Endometrial microvascular endothelial cells (primary cell): ENCODE measurements around the gene MYH9. TPM values are rescaled to one million over a fixed set of nuclear protein-coding genes. Genes with fewer than 3 reads are reported as not detected.

Experiments used
- in situ Hi-C: cut with HindIII; loops from 2 replicates; pipeline ENCODE4 v1.10.0; 2017; ENCODE audit warnings: low sequenced_read_pairs, low pct_unique_long_range_greater_than_20kb; ENCODE audit errors: inconsistent ontology term
- total RNA-seq: library from RNA; depleted of rRNA; stranded (reverse); fragments of >200 nt; gene quantifications from one replicate; pipeline ENCODE4 v1.2.3, GENCODE V29; 2015; ENCODE audit errors: inconsistent ontology term

Gene MYH9
- total RNA-seq, 1 donor from 2014 or later: 887 TPM

DNA sequence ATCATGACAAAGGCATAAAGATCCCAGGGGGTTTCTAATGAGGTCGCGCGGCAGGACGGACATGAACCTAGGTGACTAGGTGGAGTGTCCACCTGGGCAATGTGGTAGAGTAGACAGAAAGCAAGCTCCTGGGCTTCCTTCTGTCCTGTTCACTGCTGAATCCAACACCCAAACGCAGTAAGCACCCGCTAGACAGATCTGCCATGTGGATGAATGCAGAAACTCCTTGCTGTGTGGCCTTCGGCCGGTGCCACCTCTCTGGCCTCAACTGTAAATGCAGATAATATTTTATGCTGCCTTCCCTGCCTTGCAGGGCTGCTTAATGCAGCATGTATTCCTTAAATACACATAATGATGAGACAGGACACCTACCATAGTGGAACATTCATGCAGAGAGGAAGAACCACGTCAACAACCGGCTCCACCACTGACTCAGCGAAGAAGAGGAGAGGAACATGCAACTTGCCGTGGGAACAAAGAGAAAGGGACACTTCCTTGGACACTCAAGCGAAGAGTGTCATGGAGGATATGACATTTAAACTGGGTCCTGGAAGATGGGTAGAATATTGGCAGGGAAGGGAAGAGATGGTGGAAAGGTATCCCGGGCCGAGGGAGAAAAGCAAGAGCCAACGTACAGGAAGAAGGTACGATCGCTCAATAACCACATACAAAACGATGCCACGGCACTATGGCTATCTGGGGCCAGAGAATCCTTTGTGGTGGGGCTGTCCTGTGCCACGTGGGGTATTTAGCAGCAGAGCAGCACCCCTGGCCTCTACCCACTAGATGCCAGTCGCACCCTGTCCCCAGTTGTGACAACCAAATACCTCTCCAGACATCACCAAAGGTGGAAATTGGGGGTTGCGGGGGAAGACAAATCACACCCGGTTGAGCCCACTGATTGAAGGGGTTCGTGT lies 30.8 kb downstream of the MYH9 start:
- in situ Hi-C loops: no loop called here

GRCh38 chr22:36355894-36356293 lies 31.9 kb downstream of the MYH9 start:
- in situ Hi-C loops: no loop called here

DNA sequence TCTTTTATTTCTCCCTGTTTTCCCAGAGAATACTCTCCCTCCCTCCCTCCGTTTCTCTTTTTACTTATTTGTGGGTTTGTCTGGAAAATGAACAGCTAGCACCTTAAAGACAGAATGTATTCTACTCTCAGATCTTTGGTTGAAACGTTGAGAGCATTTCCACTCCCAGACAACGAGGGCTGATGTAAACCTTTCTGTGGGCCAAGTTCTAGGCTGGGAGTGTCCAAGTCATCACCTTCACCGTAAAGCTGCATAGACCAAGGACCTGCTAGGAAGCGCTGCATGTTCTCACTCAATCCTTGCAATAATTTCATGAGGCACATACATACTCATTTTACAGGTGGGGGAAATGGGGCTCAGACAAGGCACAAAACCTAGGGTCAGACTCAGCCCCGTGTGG lies 32.4 kb downstream of the MYH9 start:
- in situ Hi-C loops: no loop called here

GRCh38 chr22:36352803-36353507 lies 34.8 kb downstream of the MYH9 start:
- in situ Hi-C loops: no loop called here

- in situ Hi-C loops: no loop called here
Measured at GRCh38 chr22:36351921-36352802, 35.6 kb downstream of the MYH9 start.

GRCh38 chr22:36350751-36351594 lies 36.8 kb downstream of the MYH9 start:
- in situ Hi-C loops: no loop called here

- in situ Hi-C loops: no loop called here
Measured at GRCh38 chr22:36349726-36350125, 38.0 kb downstream of the MYH9 start.

DNA sequence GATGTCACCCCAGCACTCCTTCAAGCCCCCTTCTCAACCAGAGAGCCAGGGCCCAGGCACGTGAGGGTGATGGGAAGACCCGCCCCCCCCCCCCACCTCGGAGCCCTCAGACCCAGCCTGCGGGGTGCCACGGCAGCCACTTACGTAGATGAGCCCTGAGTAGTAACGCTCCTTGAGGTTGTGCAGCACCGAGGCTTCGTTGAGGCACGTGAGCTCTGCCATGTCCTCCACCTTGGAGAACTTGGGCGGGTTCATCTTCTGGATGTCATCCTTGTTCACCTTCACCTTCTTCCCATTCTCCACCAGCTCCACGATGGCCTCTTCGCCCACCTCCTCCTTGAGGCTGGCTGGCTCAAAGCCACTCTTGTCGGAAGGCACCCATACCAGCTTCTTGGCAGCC lies 39.0 kb downstream of the MYH9 start:
- in situ Hi-C loops: no loop called here

GRCh38 chr22:36347094-36347493 lies 40.7 kb downstream of the MYH9 start:
- in situ Hi-C loops: no loop called here

DNA sequence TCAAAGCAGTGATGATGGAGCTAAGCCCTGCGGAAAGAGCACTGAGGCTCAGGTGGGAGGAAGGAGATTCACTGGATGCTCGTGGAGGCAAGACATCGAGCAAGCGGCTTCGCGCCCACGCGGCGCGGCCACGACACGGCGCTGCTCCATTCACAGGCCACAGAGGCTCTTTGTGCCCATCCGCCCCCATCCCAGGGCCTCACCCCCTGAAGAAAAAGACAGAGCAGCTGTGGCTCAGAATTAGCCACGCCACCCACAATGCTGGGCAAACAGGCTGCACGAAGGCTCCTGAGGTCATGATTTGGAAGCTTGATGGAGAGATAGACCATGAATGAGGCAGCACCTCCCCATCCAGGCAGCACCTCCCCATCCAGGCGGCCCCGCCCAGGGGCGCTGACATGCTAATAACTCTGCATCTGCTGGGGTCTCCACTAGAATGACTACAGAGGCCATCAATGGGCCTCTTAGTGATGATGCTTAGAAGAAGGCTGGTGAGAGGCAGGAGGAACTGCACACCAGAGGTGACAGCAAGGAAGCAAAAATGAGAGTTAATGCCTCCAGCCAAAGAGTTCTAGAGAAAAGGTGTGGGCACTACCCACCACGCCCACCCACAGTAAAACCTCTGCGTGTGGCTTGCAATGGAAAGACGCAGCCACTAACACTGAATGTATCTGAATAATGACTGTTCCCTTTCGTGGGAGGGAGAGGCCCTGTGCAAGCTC lies 43.5 kb downstream of the MYH9 start:
- in situ Hi-C loops: no loop called here

- in situ Hi-C loops: no loop called here
Measured at GRCh38 chr22:36343720-36344105, 44.1 kb downstream of the MYH9 start.

- in situ Hi-C loops: no loop called here
Measured at GRCh38 chr22:36343070-36343719, 44.6 kb downstream of the MYH9 start.

DNA sequence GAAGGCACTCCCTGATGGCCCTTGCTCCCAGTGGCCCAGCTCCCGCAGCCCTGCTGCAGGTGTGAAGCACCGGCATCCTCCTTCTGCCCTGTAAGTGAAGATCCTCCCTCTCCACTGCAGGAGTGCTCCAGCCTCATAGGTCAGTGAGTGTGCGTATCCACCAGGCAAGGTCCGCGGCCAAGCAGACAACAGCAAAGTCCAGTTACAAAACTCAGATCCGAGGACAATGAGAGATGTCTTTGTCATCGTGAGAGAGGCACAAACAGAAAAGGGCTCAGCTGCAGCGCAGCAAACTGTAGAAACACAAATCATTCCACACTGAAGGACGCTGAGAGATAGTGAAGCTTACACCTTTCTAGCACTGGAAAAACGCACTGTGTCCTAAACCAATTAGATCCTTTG lies 46.1 kb downstream of the MYH9 start:
- in situ Hi-C loops: no loop called here

DNA sequence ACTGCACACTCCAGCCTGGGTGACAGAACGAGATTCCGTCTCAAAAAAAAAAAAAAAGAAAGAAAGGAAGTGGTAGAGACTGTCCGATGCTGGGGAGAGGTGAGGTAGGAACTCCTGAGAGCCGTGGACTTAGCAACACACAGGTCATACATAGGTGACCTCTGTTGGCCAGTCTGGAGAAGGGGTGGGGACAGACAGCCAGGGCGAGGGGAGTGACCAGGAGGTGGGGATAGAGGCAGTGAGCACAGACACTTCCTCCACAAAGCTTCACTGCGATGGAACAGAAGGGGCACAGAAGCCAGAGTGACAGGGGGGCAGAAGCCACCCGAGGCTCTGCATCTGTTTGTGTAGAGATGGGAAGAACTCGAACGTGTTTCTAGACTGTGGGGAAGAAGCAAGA lies 47.1 kb downstream of the MYH9 start:
- in situ Hi-C loops: no loop called here

- in situ Hi-C loops: no loop called here
Measured at GRCh38 chr22:36339171-36340065, 48.3 kb downstream of the MYH9 start.

DNA sequence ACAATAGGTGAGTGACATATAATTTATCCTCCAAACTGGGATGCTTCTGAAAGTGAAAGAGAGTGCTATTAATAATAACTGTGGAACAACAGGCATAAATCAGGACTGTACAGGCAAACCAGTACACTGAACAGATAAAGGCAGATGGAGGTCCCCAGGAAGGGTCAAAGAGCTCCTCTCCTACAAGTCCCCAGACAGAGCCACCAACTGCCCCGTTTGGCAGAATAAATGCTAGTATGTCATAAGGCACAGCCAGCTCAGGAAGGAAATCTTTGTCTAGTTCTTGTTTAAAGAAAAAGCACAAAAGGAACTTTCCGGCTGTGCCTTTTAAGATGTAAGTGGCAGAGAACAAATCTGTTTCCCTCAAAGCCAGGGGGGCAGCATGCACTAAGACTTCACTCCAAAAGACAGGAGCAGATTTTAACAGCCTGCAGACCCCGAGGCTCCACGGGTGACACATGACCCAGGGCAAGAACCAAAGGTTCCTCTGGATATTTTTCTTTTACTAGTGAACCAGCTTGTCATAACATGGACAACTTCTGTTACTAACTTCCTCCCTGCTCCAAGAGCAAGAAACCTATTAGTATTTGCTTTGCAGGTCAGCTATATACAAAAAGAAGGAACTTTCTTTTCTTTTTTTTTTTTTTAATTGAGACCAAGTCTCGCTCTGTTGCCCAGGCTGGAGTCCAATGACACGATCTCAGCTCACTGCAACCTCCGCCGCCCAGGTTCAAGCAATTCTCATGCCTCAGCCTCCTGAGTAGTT lies 50.2 kb downstream of the MYH9 start:
- in situ Hi-C loops: no loop called here
